SK-MEL-5 (cell line): ENCODE data around the gene RBM12. TPM values are rescaled to one million over a fixed set of nuclear protein-coding genes. Genes with fewer than 3 reads are reported as not detected.
A peak's percentile ranks its signal among the peaks of the same experiment; 100 is the strongest.

ENCODE experiments used
- DNase-seq: peaks from one replicate; pipeline ENCODE4 v3.0.0-alpha.2; 2016; ENCODE audit warnings: low read depth, low spot score
- in situ Hi-C: cut with HindIII; loops from 2 replicates; pipeline ENCODE4 v1.10.0; 2016; ENCODE audit warnings: low sequenced_read_pairs, high pct_unique_total_duplicates, low pct_unique_long_range_greater_than_20kb
- total RNA-seq: library from RNA; depleted of rRNA; stranded (reverse); fragments of >200 nt; shearing (Covaris generic); gene quantifications from 2 replicates; pipeline ENCODE4 v1.2.3, GENCODE V29; 2014

The RBM12 gene
- total RNA-seq, 1 experiment from 2014 or later: 57.2 TPM

GRCh38 chr20:35663516-35664465, 909 bp downstream of the RBM12 start:
- in situ Hi-C loops: no loop called here

GRCh38 chr20:35662551-35662950, 2.1 kb downstream of the RBM12 start:
- in situ Hi-C loops: no loop called here

More at GRCh38 chr20:35663516-35664465, 909 bp downstream of the RBM12 start:
- peak; percentile 48 for DNase-seq

GRCh38 chr20:35661908-35662307, 2.8 kb downstream of the RBM12 start:
- no peak for DNase-seq
- in situ Hi-C loops: no loop called here

More at GRCh38 chr20:35662551-35662950, 2.1 kb downstream of the RBM12 start:
- no peak for DNase-seq

- in situ Hi-C loops: no loop called here
- no peak for DNase-seq
Observed at GRCh38 chr20:35661053-35661452, 3.6 kb downstream of the RBM12 start.

- no peak for DNase-seq
- in situ Hi-C loops: no loop called here
Observed at GRCh38 chr20:35660122-35660937, 4.4 kb downstream of the RBM12 start.

- no peak for DNase-seq
- in situ Hi-C loops: no loop called here
Observed at GRCh38 chr20:35657271-35657670, 7.4 kb downstream of the RBM12 start.

- in situ Hi-C loops: no loop called here
- DNase-seq: no peak
Observed at GRCh38 chr20:35654415-35654814, 10.3 kb downstream of the RBM12 start.

GRCh38 chr20:35653893-35654292, 10.8 kb downstream of the RBM12 start:
- DNase-seq: no peak
- in situ Hi-C loops: no loop called here

- DNase-seq: no peak
- in situ Hi-C loops: no loop called here
Observed at GRCh38 chr20:35653430-35653734, 11.3 kb downstream of the RBM12 start.

- no peak for DNase-seq
- in situ Hi-C loops: no loop called here
Observed at GRCh38 chr20:35652641-35653429, 11.9 kb downstream of the RBM12 start.

- in situ Hi-C loops: no loop called here
- DNase-seq: no peak
Observed at GRCh38 chr20:35651958-35652357, 12.7 kb downstream of the RBM12 start.

- no peak for DNase-seq
- in situ Hi-C loops: no loop called here
Observed at GRCh38 chr20:35650632-35651031, 14.1 kb downstream of the RBM12 start.

GRCh38 chr20:35648836-35649235, 15.9 kb downstream of the RBM12 start:
- in situ Hi-C loops: no loop called here
- DNase-seq: no peak

GRCh38 chr20:35644806-35645205, 19.9 kb downstream of the RBM12 start:
- DNase-seq: no peak
- in situ Hi-C loops: no loop called here

GRCh38 chr20:35643045-35643444, 21.7 kb downstream of the RBM12 start:
- DNase-seq: no peak
- in situ Hi-C loops: no loop called here

GRCh38 chr20:35641743-35642142, 23.0 kb downstream of the RBM12 start:
- in situ Hi-C loops: no loop called here

GRCh38 chr20:35640724-35641123, 24.0 kb downstream of the RBM12 start:
- no peak for DNase-seq
- in situ Hi-C loops: no loop called here

More at GRCh38 chr20:35641743-35642142, 23.0 kb downstream of the RBM12 start:
- DNase-seq: no peak

- in situ Hi-C loops: no loop called here
- DNase-seq: no peak
Observed at GRCh38 chr20:35638751-35639150, 25.9 kb downstream of the RBM12 start.
